ENCODE data around the gene CLNK. TPM values are rescaled to one million over a fixed set of nuclear protein-coding genes. Genes with fewer than 3 reads are reported as not detected.

The CLNK gene
- polyA plus RNA-seq, 1 of the 3 experiments (the other 2 are of a cell fraction), result not detected

- H3K9ac ChIP-seq, result no peak overlapping the region
- H3K27ac ChIP-seq (ENCODE audit: low read depth in 2 of 2, low read length in 1 of 2), result no peak overlapping the region
- WGBS (ENCODE audit: low lambda C conversion rate), result 0% methylated on average over 6 of the region's 6 CpGs
- no peak for DNase-seq
- no peaks in the 10 kb centered on the region for H3K4me1 ChIP-seq (ENCODE audit: control insufficient read depth in 1 of 2, insufficient read depth in 2 of 2, low read depth in 1 of 2, low read length in 1 of 2)
- ChIA-PET POLR2A (no interaction called here), CTCF (no interaction called here)
- no peak overlapping the region for H2AFZ ChIP-seq (ENCODE audit: low read depth)
- no peaks in the 10 kb centered on the region for H3F3A ChIP-seq (replicated peaks; ENCODE audit: insufficient read depth)
- no peak overlapping the region for H3K4me3 ChIP-seq (ENCODE audit: low read depth in 2 of 2, low read length in 1 of 2)
- no peaks in the 10 kb centered on the region for H3K9me2 ChIP-seq
- H4K20me1 ChIP-seq (ENCODE audit: insufficient read depth), result no peaks in the 10 kb centered on the region
- no peaks in the 10 kb centered on the region for H3K9me3 ChIP-seq
- TF ChIP-seq USF2 (IDR thresholded peaks at IDR 0.05; ENCODE audit: borderline replicate concordance, low read depth, low read length) (no peak), FOXJ3 (CRISPR knock-in tag; IDR thresholded peaks at IDR 0.05) (no peak), NFIC (IDR thresholded peaks at IDR 0.05; ENCODE audit: borderline replicate concordance) (no peak), RXRA (IDR thresholded peaks at IDR 0.05; ENCODE audit: borderline replicate concordance, low read depth) (no peak), ZBTB33 (IDR thresholded peaks at IDR 0.05; ENCODE audit: borderline replicate concordance, low read depth) (no peak), EZH2phosphoT487 (IDR thresholded peaks at IDR 0.05; ENCODE audit: borderline replicate concordance, low read depth) (no peak), RFX5 (IDR thresholded peaks at IDR 0.05; ENCODE audit: low read length) (no peak), MEF2A (IDR thresholded peaks at IDR 0.05; ENCODE audit: borderline replicate concordance, low read depth) (no peak), MXI1 (IDR thresholded peaks at IDR 0.05; ENCODE audit: low read depth, low read length) (no peak), EP300 (IDR thresholded peaks at IDR 0.05; ENCODE audit: borderline replicate concordance in 1 of 2, low read depth in 1 of 2, low read length in 1 of 2) (no peak), IRF3 (IDR thresholded peaks at IDR 0.05; ENCODE audit: low read depth, low read length) (no peak), MAX (IDR thresholded peaks at IDR 0.05; ENCODE audit: low read depth) (no peak), NRF1 (IDR thresholded peaks at IDR 0.05; ENCODE audit: low read depth, low read length) (no peak)
- H3K27me3 ChIP-seq (ENCODE audit: insufficient read depth), result no peaks in the 10 kb centered on the region
- no peaks in the 10 kb centered on the region for H3K79me2 ChIP-seq (ENCODE audit: insufficient read depth)
- no peaks in the 10 kb centered on the region for H3K36me3 ChIP-seq (replicated peaks in 1 of 2; ENCODE audit: control insufficient read depth in 1 of 2, insufficient read depth in 2 of 2, low read length in 1 of 2)
- no peak overlapping the region for H3K4me2 ChIP-seq
Measured at GRCh38 chr4:10727140-10727880, 42.7 kb upstream of the CLNK start.
